Renal cortical epithelial cell (primary cell): ENCODE results near the gene MMRN2. TPM values are rescaled to one million over a fixed set of nuclear protein-coding genes. Genes with fewer than 3 reads are reported as not detected.
"Not testable (repeated sequence)": the region's sequence is repeated elsewhere in the genome, so short reads cannot be mapped to it uniquely, and the experiment has no call there.

ENCODE experiments used
- DNase-seq: peaks from one replicate; pipeline ENCODE4 v3.0.0-alpha.2; 2011; ENCODE audit warnings: low read depth
- total RNA-seq: library from RNA; depleted of rRNA; stranded (reverse); fragments of >200 nt; gene quantifications from 2 replicates; pipeline ENCODE4 v1.2.3, GENCODE V29; 2014

MMRN2 gene
- total RNA-seq, 1 donor from 2014 or later = 0.55 TPM

DNA sequence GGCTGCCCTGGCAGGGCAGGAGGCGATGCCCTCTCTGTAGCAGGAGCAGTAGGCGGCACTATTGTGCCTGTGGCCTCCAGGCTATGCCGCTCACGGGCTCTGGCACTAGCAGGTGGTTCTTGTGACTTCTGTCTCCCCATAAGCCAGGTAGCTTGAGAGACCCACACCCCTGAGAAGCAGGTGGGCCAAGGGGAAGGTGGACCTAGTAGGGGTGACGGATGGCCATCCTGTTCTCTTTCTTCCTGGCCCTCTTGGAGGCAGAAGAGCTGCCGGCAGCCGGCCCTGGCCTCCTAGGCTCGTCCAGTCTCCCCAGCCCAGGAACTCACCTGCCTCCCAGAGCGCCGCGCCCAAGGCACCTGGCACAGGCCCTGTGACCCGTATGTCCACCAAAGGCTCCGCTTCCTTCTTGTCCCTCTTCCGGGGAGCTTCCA, 15.4 kb downstream of the MMRN2 start:
- no peak for DNase-seq

DNA sequence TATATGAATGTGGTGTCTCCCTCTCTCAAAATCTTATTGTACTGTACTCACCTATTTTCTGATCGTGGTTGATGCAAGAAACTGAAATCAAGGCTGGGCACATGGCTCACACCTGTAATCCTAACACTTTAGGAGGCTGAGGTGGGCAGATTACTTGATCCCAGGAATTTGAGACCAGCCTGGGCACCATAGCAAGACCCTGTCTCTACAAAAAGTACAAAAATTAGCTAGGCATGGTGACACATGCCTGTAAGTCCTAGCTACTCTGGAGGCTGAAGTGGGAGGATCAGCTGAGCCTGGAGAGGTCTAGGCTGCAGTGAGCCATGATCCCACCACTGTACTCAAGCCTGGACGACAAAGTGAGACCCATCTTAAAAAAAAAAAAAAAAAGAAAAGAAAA, 16.0 kb downstream of the MMRN2 start:
- DNase-seq = no peak

GRCh38 chr10:86940677-86941076, 16.7 kb downstream of the MMRN2 start:
- no peak for DNase-seq

DNA sequence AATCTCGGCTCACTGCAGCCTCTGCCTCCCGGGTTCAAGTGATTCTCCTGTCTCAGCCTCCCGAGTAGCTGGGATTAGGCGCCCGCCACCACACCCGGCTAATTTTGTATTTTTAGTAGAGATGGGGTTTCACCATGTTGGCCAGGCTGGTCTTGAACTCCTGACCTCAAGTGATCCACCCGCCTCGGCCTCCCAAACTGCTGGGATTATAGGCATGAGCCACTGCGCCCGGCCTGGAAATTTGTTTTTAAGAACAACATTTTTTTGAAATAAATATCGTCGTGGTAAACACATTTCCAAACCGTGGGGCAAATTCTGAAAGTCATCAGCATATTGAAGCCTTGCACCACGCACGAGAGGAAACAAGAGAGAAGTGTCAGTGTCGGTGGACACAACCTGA, 17.3 kb downstream of the MMRN2 start:
- not testable (repeated sequence) for DNase-seq

DNA sequence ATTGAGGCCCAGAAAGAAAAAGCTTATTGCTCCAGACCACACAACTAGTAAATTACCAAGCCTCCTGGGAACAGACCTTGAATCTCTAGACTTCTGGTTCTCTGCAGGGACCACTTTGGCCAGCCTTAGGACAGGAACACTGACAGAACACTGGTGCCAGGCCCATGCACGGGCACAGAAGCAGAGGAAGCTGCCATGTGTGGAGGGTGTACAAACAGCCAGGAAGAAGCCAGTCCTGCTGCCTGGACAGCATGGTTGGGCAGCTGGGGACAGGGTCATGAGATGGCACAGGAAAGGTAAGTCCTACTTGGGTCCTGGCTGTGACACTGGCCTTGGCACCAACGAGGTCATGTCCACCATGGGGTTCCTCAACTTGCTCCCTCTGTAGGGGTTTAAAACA, 19.2 kb downstream of the MMRN2 start:
- DNase-seq = no peak

GRCh38 chr10:86937502-86938154, 19.8 kb downstream of the MMRN2 start:
- DNase-seq = no peak

- peak; percentile 35 for DNase-seq
These were observed 20.5 kb downstream of the MMRN2 start for GRCh38 chr10:86936661-86937501.

GRCh38 chr10:86934162-86934711, 23.2 kb downstream of the MMRN2 start:
- DNase-seq = peak; percentile 35

- no peak for DNase-seq
These were observed 24.7 kb downstream of the MMRN2 start for GRCh38 chr10:86932674-86933073.

DNA sequence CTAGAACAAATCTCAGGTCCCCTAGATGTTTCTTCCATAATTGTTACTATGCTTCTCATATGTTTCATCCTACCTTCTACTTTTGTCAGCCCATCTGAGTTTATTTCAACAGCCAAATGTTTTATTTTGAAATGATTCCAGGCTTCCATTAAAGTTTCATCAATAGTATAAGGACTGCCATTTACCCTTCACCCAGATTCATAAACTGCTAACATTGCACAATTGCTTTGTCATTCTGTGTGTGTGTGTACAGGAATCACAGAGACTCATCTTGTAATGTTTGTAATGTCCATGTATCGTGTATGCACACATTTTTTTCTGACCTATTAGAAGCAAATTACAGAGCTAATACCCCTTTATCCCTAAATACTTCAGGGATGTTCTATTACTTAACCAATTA, 25.5 kb downstream of the MMRN2 start:
- peak; percentile 54 for DNase-seq

DNA sequence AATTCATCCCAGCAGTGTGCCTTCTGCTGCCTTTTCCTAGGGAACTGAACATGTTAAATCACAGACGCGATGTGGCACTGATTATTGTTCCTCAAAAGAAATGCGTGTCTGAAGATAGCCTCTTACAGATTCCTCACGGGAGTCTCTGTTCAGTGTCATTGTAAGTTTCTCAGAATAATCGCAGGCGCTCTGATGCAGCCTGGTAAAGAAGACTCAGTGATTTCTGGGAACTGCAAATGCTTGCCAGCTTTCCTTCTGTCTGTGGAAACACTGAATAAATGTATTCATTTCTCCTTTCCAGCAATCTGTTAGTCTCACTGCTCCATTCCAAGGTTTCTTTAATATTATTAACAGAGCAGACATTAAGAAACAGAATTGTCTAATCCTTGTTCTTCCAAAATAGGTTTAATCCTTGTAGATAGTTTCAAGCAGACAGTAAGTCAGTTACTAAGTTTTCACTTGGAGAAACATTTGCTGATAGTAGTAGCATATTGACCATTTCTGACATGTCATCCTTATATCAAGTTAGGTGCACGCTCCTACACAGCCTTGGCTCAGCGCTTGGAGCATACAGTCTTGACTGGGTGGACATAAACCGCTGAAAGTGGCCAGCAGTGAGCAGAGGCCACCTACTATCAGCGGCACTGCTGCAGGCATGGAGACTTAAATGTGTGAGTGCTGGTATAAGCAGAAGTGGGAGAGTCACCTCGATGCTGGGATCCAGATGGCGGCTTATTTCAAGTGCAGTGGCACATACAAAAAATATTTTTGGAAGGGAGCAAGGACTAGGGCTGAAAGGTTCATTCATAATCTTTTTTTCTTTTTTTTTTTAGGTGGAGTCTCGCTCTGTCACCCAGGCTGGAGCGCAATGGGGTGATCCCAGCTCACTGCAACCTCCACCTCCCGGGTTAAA, 27.7 kb downstream of the MMRN2 start:
- DNase-seq = no peak

DNA sequence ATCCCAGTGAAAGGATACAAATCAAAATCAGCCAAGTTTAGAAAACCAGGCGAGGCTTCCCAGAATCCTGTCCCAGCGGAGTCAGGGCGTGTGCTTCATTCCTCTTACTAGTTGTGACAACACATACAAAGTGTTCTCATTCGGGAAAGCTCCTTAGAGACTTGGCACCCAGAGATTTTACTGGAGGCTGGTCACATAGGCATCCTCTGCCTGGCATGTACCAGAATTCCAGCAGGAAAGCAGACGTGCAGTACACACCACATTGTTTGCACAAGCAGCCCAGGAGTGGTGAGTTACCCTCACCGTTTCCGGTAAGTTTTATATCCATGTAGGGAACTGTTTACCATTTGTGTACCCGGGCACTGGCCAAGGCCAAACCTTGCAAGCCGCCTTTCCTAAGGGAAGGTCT, 34.9 kb downstream of the MMRN2 start:
- no peak for DNase-seq

- DNase-seq = no peak
These were observed 39.4 kb downstream of the MMRN2 start for GRCh38 chr10:86918022-86918471.

GRCh38 chr10:86914734-86915133, 42.7 kb downstream of the MMRN2 start:
- DNase-seq = no peak

GRCh38 chr10:86905429-86905828, 52.0 kb downstream of the MMRN2 start:
- DNase-seq = no peak

DNA sequence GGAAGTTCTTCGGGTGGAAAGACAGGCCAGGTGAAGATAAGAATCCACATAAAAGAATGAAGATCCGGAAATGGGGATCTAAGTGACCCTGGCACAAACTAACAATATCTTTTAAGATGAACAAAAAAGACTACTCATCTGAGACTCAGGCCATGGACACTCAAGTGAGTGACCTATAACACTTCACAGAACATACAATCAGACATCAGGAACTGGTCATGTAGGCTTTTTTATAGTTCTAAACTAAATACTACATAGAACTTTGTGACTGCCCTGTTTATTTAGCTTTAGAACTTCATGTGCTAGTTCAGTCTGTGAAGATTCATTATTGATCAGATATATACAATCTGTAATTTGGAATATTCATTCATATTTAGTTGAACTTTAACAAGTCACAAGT, 52.8 kb downstream of the MMRN2 start:
- no peak for DNase-seq

DNA sequence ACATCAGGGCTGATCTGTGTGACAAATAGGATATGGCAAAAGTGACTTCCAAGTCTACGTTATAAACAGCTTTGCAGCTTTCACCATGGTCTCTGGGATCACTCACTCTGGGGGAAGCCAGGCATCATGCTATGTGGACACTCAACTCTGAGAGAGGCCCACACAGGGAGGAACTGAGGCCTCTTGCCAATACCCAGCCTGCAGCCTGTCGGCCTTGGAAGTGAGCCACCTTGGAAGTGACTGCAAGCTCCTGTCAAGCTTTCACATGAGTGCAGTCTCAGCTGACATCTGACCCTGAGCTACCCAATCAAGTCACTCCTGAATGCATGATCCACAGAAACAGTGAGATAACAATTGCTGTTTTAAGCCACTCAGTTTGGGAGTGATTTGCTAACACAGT, 56.5 kb downstream of the MMRN2 start:
- DNase-seq = no peak

- DNase-seq = peak; percentile 63
These were observed 57.6 kb downstream of the MMRN2 start for GRCh38 chr10:86899670-86900276.

GRCh38 chr10:86899132-86899531, 58.3 kb downstream of the MMRN2 start:
- DNase-seq = no peak

GRCh38 chr10:86898511-86898910, 58.9 kb downstream of the MMRN2 start:
- no peak for DNase-seq

GRCh38 chr10:86889997-86890396, 67.4 kb downstream of the MMRN2 start:
- no peak for DNase-seq
